Measurements from ENCODE around the gene NPFFR1.

DNA sequence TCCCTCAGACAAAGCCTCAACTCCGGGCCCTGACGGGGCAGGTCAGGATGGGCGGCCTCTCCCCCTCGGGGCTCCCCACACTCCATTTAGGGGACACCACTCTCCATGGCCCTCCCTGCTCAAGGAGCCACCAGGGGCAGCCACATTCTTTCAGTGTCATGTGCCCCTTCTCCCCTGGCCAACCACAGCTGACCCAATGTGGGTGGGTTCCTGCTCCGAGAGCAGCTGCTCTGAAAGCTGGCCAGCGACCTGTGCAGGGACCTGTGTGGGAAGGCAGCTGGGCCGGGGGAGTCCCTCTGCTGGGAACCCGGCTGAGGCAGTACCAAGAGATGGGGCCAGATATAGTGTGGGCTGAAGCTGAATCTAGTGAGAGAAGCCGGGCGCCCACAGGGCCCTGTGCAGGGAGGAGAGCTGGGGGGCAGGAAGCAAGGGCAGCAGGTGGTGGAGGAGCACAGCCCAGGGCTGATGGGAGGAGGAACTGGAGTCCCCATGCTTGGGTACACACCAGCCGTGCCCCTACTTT is 40.6 kb upstream of the NPFFR1 start:
- TF ChIP-seq CTCF (IDR thresholded peaks at IDR 0.05) (no peak), POLR2A (IDR thresholded peaks at IDR 0.05) (no peak)
